Measurements from ENCODE around the gene NPL. TPM values are rescaled to one million over a fixed set of nuclear protein-coding genes. Genes with fewer than 3 reads are reported as not detected.

NPL gene
- total and polyA plus RNA-seq, 9 of the 15 experiments (the other 6 are each of a cell fraction or from before 2014, with no cell fraction given) = 9.9 to 22.3 (median 14.2) TPM

GRCh38 chr1:182855911-182856310 lies 66.3 kb downstream of the NPL start:
- Histone ChIP-seq H3K27ac (ENCODE audit: extremely low read depth, low read depth, low read length) (no peak overlapping the region), H3K9me3 (replicated peaks; ENCODE audit: control insufficient read depth, insufficient read depth, low read depth, low read length) (no peaks in the 10 kb centered on the region), H3K4me2 (ENCODE audit: insufficient read depth, low read length) (no peak overlapping the region), H3K36me3 (ENCODE audit: control insufficient read depth, insufficient read depth, low read length) (peaks cover 100% of the 10 kb centered on the region), H4K20me1 (replicated peaks; ENCODE audit: control insufficient read depth, insufficient read depth, low read length) (peaks cover 7% of the 10 kb centered on the region), H3K4me3 (no peak overlapping the region), H3K9ac (ENCODE audit: insufficient read depth in 1 of 2, low read depth in 2 of 2, low read length in 2 of 2) (no peak overlapping the region), H3K9me1 (ENCODE audit: control insufficient read depth, insufficient read depth, low read length) (no peaks in the 10 kb centered on the region), H2AFZ (ENCODE audit: low read depth, low read length) (no peak overlapping the region), H3K4me1 (replicated peaks in 1 of 2; ENCODE audit: control insufficient read depth in 2 of 2, insufficient read depth in 2 of 2, low read length in 2 of 2) (no peaks in the 10 kb centered on the region), H3K79me2 (ENCODE audit: control insufficient read depth, insufficient read depth, low read length) (peaks cover 83% of the 10 kb centered on the region), H3K27me3 (ENCODE audit: control insufficient read depth in 2 of 2, insufficient read depth in 2 of 2, low read length in 2 of 2) (no peaks in the 10 kb centered on the region)
- intact Hi-C loops (cut with micrococcal nuclease) = no loop called here
- in situ Hi-C loops (cut with MboI) = no loop called here
- no TSS peak for BruUV-seq (replicated peaks)
- 85% methylated on average over 4 of the region's 4 CpGs for WGBS (ENCODE audit: insufficient coverage, low coverage, missing lambda C conversion rate)
- TF ChIP-seq BRCA1 (IDR thresholded peaks at IDR 0.05) (no peak), BRCA1 (CRISPR knock-in tag; IDR thresholded peaks at IDR 0.05) (no peak), ZNF407 (IDR thresholded peaks at IDR 0.05; ENCODE audit: low read depth) (no peak), XRCC3 (IDR thresholded peaks at IDR 0.05) (no peak), IRF9 (tag; IDR thresholded peaks at IDR 0.05) (no peak), PRDM10 (IDR thresholded peaks at IDR 0.05; ENCODE audit: partially characterized antibody) (no peak)
- FAIRE-seq = no peak
- POLR2A ChIA-PET = interaction anchor here (0.9 to 3.1 kb wide), 4 partner anchors 10 to 16 kb away, joined by 3 to 14 read pairs (median 4); no protein-coding TSS in a partner anchor
- ATAC-seq = no peak
- DNase-seq (ENCODE audit: extremely low read depth in 1 of 4, low spot score in 3 of 4) = no peak
- CTCF ChIA-PET (ENCODE audit: low intra/inter-chr PET ratio) = no interaction called here

Data from K562 (cell line).